Loucy (cell line): Measurements from ENCODE around the gene ZNF277.

Experiments
- H2AFZ ChIP-seq: fragments of 200-600 bp; sonication (generic); 2 replicates; pipeline ENCODE4 v1.6.0; 2016; ENCODE audit warnings: antibody characterized with exemption, mild to moderate bottlenecking, low read length, moderate library complexity
- H3F3A ChIP-seq: fragments of 200-600 bp; 2 replicates; pipeline ENCODE4 v1.6.0; 2016; ENCODE audit warnings: antibody characterized with exemption, low read depth, mild to moderate bottlenecking
- H3K27me3 ChIP-seq: fragments of 200-600 bp; sonication (generic); 2 replicates; pipeline ENCODE4 v1.6.1; 2014; ENCODE audit warnings: low read length, mild to moderate bottlenecking; ENCODE audit not compliant: insufficient read depth, poor library complexity, severe bottlenecking
- H3K36me3 ChIP-seq: fragments of 200-600 bp; sonication (generic); 2 replicates; pipeline ENCODE4 v1.6.1; 2016; ENCODE audit warnings: low read length; ENCODE audit not compliant: insufficient read depth
- H3K4me1 ChIP-seq: fragments of 200-600 bp; sonication (generic); 2 replicates; pipeline ENCODE4 v1.5.1; 2014; ENCODE audit warnings: low read length, mild to moderate bottlenecking; ENCODE audit not compliant: insufficient read depth, poor library complexity, severe bottlenecking
- H3K4me2 ChIP-seq: fragments of 200-600 bp; sonication (generic); 2 replicates; pipeline ENCODE4 v1.6.0; 2014; ENCODE audit warnings: antibody characterized with exemption, low read length, low read depth, mild to moderate bottlenecking; ENCODE audit not compliant: poor library complexity, severe bottlenecking
- H3K4me3 ChIP-seq: fragments of 200-600 bp; sonication (generic); 2 replicates; pipeline ENCODE4 v1.5.1; 2014; ENCODE audit warnings: low read length, mild to moderate bottlenecking, mixed read lengths; ENCODE audit not compliant: poor library complexity, severe bottlenecking
- H3K79me2 ChIP-seq: fragments of 200-600 bp; sonication (generic); 2 replicates; pipeline ENCODE4 v1.6.1; 2014; ENCODE audit warnings: low read length; ENCODE audit not compliant: insufficient read depth
- H3K9ac ChIP-seq: fragments of 200-600 bp; sonication (generic); 2 replicates; pipeline ENCODE4 v1.6.0; 2014; ENCODE audit warnings: mild to moderate bottlenecking, low read depth, low read length, moderate library complexity; ENCODE audit not compliant: poor library complexity, severe bottlenecking
- H3K9me2 ChIP-seq: fragments of 200-600 bp; sonication (generic); replicated peaks from 2 replicates; pipeline ENCODE4 v1.6.1; 2016; ENCODE audit warnings: low read depth, low read length, mixed read lengths
- H3K9me3 ChIP-seq: fragments of 200-600 bp; sonication (generic); 2 replicates; pipeline ENCODE4 v1.6.1; 2014; ENCODE audit warnings: mild to moderate bottlenecking, antibody characterized with exemption, low read length, low read depth; ENCODE audit not compliant: insufficient read depth
- H4K20me1 ChIP-seq: fragments of 200-600 bp; sonication (generic); 2 replicates; pipeline ENCODE4 v1.6.0; 2014; ENCODE audit warnings: antibody characterized with exemption, low read length, mild to moderate bottlenecking; ENCODE audit not compliant: insufficient read depth, poor library complexity, severe bottlenecking
- CTCF ChIP-seq: fragments of 200-600 bp; sonication (generic); conservative IDR thresholded peaks from 2 replicates; pipeline ENCODE4 v1.5.1; 2014; ENCODE audit warnings: mild to moderate bottlenecking, antibody characterized with exemption, low read length
- EZH2phosphoT487 ChIP-seq: fragments of 200-600 bp; IDR thresholded peaks from 2 replicates; pipeline ENCODE4 v1.6.1; 2018; ENCODE audit warnings: antibody characterized with exemption, mild to moderate bottlenecking, moderate library complexity, borderline replicate concordance

Gene ZNF277

GRCh38 chr7:112350585-112350984 lies 144.1 kb downstream of the ZNF277 start:
- no peaks in the 10 kb centered on the region for H4K20me1 ChIP-seq
- H3K4me3 ChIP-seq: no peak overlapping the region
- no peak overlapping the region for H3K4me2 ChIP-seq
- no peaks in the 10 kb centered on the region for H3K4me1 ChIP-seq
- H3K9ac ChIP-seq: no peak overlapping the region
- H3K9me3 ChIP-seq: no peaks in the 10 kb centered on the region
- no peaks in the 10 kb centered on the region for H3F3A ChIP-seq
- H3K36me3 ChIP-seq: no peaks in the 10 kb centered on the region
- H2AFZ ChIP-seq: no peak overlapping the region
- no peaks in the 10 kb centered on the region for H3K27me3 ChIP-seq
- no peaks in the 10 kb centered on the region for H3K79me2 ChIP-seq
- TF ChIP-seq CTCF (no peak), EZH2phosphoT487 (no peak)
- H3K9me2 ChIP-seq: no peaks in the 10 kb centered on the region

DNA sequence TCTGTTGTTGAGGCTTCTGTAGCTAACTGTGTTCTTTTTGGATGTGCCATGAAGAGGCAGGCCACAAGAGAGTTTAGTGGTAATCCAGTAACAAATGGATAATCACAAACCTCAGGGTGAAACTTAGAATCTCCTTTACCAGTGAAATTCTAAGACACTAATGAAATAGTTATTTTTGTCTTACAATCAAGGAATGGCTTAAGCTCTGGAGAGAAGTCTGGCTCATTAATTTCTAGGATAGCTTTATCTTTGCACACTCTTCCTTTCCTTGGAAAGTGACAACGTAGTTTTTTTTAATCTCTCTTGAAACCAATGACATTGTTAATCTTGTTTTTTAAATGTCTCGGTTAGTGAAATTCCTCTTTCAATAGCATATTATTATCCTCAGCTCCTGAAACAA lies 150.1 kb downstream of the ZNF277 start:
- Histone ChIP-seq H3K9me3 (no peaks in the 10 kb centered on the region), H3K4me3 (no peak overlapping the region), H3K27me3 (no peaks in the 10 kb centered on the region), H3K79me2 (no peaks in the 10 kb centered on the region), H2AFZ (no peak overlapping the region), H3K9ac (no peak overlapping the region), H3K4me2 (no peak overlapping the region), H3K9me2 (no peaks in the 10 kb centered on the region), H3K36me3 (no peaks in the 10 kb centered on the region), H3F3A (no peaks in the 10 kb centered on the region), H4K20me1 (no peaks in the 10 kb centered on the region), H3K4me1 (no peaks in the 10 kb centered on the region)
- TF ChIP-seq EZH2phosphoT487 (no peak), CTCF (no peak)

DNA sequence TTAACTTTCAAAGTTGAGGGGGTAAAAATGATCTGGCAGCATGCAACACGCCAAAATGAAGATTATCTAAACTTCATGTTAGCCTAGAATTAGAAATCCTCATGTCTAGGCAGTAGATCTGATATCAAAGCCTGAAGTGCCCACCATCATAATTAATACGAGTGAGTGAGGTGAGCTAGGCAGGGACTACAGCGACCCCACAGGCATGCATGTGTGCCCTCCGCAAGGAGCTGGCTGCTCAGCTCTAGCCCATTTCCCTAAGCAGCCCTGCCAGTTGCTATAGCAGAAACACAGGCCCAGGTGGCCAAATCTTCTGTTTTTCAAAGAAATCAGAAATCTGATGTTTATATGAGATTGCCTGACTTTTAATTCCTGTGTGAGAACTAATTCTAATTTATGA lies 150.6 kb downstream of the ZNF277 start:
- no peaks in the 10 kb centered on the region for H3K9me2 ChIP-seq
- H3K27me3 ChIP-seq: no peaks in the 10 kb centered on the region
- no peak overlapping the region for H3K4me2 ChIP-seq
- no peaks in the 10 kb centered on the region for H3F3A ChIP-seq
- H3K9ac ChIP-seq: no peak overlapping the region
- no peaks in the 10 kb centered on the region for H3K9me3 ChIP-seq
- H4K20me1 ChIP-seq: no peaks in the 10 kb centered on the region
- H3K79me2 ChIP-seq: no peaks in the 10 kb centered on the region
- H3K4me1 ChIP-seq: no peaks in the 10 kb centered on the region
- H3K36me3 ChIP-seq: no peaks in the 10 kb centered on the region
- no peak overlapping the region for H2AFZ ChIP-seq
- no peak overlapping the region for H3K4me3 ChIP-seq
- TF ChIP-seq EZH2phosphoT487 (no peak), CTCF (no peak; the same call in 1 of the 2 replicates)
